HFFc6 (cell line): ENCODE data around the gene WDR1. TPM values are rescaled to one million over a fixed set of nuclear protein-coding genes. Genes with fewer than 3 reads are reported as not detected.

Source experiments
- DNase-seq: peaks from one replicate; pipeline ENCODE4 v3.0.0-alpha.2; 2018
- H3K27ac Mint-ChIP-seq: 2 replicates; pipeline ENCODE4 v1.8.0; 2020; ENCODE audit warnings: mild to moderate bottlenecking, mixed read lengths
- H3K27me3 Mint-ChIP-seq: 2 replicates; pipeline ENCODE4 v1.8.0; 2021; ENCODE audit warnings: mild to moderate bottlenecking, moderate library complexity, mixed read lengths; ENCODE audit not compliant: insufficient read depth
- H3K36me3 Mint-ChIP-seq: 2 replicates; pipeline ENCODE4 v1.8.0; 2021; ENCODE audit warnings: low read depth, mixed read lengths
- H3K4me1 Mint-ChIP-seq: 2 replicates; pipeline ENCODE4 v1.8.0; 2020; ENCODE audit warnings: low read depth, mixed read lengths
- H3K4me3 Mint-ChIP-seq: 2 replicates; pipeline ENCODE4 v1.8.0; 2020; ENCODE audit warnings: mild to moderate bottlenecking, moderate library complexity, mixed read lengths
- H3K9me3 Mint-ChIP-seq: 2 replicates; pipeline ENCODE4 v1.8.0; 2020; ENCODE audit warnings: mild to moderate bottlenecking, mixed read lengths
- total RNA-seq, 6 experiments: library from RNA; stranded (reverse); fragmentation: NEBNext Ultra II Directional; extraction: Animal tissue kit (Norgen Biotek cat#: 25700); gene quantifications; 2 replicates in 1 of 6; 3 replicates in 5 of 6; pipeline ENCODE4 v1.2.3, GENCODE V29; 2021
- TF ChIP-seq, protein P1 (sequence below): fragments of 200-600 bp; sonication (generic); IDR thresholded peaks from 2 replicates; pipeline ENCODE4 v1.5.0; 2021; ENCODE audit warnings: antibody characterized with exemption, mild to moderate bottlenecking

WDR1 gene
- total RNA-seq, 6 experiments from 2014 or later = 720 to 838 (median 782) TPM

DNA sequence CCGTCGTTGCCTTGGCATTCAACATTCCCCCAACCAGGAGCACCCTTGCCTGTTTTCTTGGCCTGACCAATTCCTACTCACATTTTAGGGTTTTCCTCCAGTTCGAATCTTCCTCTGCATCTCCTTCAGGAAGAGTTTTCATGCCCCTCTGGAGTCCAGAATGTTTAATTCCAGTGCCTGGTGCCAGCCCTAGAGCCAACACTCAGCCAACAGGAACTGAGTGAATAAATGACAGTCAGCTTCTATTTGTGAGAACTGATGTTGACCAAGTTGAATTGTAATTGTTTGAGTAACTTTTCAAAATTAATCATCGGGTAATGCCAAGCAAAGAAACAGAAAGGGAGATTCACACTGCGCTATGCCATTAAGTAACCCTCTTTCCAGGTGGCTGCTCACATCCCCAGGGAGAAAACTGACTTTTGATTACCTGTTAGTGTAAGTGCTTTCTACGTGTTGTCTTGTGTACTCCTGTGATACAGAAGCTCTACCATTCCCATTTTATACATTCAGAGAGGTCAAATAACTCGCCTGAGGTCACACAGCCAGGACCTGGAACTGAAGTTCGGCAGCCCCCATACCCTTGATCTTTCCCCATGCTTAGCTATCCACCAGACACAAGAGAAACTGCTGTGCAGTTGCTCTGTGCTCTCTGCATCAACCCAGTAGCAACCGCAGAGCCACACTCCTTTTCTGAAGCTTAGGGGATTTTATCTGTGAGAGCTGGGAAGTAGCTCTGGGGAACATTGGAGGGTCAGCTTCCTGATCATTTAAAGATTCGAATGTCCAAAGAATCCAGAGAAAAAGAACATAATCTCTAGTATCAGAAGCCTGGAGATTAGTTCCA, 76.3 kb downstream of the WDR1 start:
- Mint-ChIP-seq H3K27ac (no peak overlapping the region), H3K36me3 (peaks cover 9% of the 10 kb centered on the region), H3K4me3 (no peak overlapping the region), H3K27me3 (peaks cover 7% of the 10 kb centered on the region), H3K4me1 (no peaks in the 10 kb centered on the region; the same call in 1 of the 2 replicates), H3K9me3 (peaks cover 12% of the 10 kb centered on the region)
- DNase-seq = no peak
- TF ChIP-seq, protein P1, sequence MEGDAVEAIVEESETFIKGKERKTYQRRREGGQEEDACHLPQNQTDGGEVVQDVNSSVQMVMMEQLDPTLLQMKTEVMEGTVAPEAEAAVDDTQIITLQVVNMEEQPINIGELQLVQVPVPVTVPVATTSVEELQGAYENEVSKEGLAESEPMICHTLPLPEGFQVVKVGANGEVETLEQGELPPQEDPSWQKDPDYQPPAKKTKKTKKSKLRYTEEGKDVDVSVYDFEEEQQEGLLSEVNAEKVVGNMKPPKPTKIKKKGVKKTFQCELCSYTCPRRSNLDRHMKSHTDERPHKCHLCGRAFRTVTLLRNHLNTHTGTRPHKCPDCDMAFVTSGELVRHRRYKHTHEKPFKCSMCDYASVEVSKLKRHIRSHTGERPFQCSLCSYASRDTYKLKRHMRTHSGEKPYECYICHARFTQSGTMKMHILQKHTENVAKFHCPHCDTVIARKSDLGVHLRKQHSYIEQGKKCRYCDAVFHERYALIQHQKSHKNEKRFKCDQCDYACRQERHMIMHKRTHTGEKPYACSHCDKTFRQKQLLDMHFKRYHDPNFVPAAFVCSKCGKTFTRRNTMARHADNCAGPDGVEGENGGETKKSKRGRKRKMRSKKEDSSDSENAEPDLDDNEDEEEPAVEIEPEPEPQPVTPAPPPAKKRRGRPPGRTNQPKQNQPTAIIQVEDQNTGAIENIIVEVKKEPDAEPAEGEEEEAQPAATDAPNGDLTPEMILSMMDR = no peak

DNA sequence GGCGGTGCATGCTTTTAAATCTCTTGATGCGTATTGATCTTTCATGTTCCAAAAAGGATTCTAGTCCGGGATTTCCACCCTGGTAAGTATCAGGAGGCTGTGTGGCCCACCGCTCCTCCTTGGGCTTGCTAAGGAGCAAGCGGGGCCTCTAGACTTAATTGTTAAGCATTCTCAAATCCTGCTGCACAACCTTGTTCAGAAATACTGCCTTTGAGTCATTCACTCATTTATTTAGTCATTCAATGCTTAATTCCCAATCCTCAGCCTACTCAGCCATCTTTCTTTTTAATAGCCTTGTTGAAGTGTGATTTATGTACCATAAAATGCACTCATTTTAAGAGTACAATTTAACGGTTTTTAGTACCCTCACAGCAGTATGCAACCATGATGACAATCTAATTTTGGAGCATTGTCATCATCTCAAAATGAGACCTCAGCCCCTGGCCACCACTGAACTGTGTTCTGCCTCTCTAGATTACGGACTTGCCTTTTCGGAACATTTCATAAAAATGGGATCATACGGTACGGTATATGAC, 79.7 kb downstream of the WDR1 start:
- H3K36me3 Mint-ChIP-seq = no peaks in the 10 kb centered on the region
- peaks cover 21% of the 10 kb centered on the region for H3K4me1 Mint-ChIP-seq

GRCh38 chr4:10035130-10035529, 81.5 kb downstream of the WDR1 start:
- Mint-ChIP-seq H3K27me3 (peaks cover 7% of the 10 kb centered on the region), H3K4me3 (no peak overlapping the region), H3K27ac (no peak overlapping the region), H3K9me3 (no peaks in the 10 kb centered on the region), H3K36me3 (no peaks in the 10 kb centered on the region), H3K4me1 (peaks cover 21% of the 10 kb centered on the region)
- DNase-seq = no peak
- TF ChIP-seq, protein P1 = peak; percentile 12; the same call in 1 of the 2 replicates

More for the DNA sequence above, 79.7 kb downstream of the WDR1 start:
- H3K27ac Mint-ChIP-seq = no peak overlapping the region
- H3K27me3 Mint-ChIP-seq = peaks cover 7% of the 10 kb centered on the region
- no peak for DNase-seq
- TF ChIP-seq, protein P1 = no peak
- H3K4me3 Mint-ChIP-seq = no peak overlapping the region
- H3K9me3 Mint-ChIP-seq = no peaks in the 10 kb centered on the region

GRCh38 chr4:10034612-10035104, 81.9 kb downstream of the WDR1 start:
- H3K9me3 Mint-ChIP-seq = no peaks in the 10 kb centered on the region
- TF ChIP-seq, protein P1 = no peak
- no peaks in the 10 kb centered on the region for H3K36me3 Mint-ChIP-seq
- no peak for DNase-seq
- H3K4me1 Mint-ChIP-seq = peaks cover 21% of the 10 kb centered on the region
- H3K4me3 Mint-ChIP-seq = no peak overlapping the region
- peaks cover 5% of the 10 kb centered on the region for H3K27me3 Mint-ChIP-seq
- H3K27ac Mint-ChIP-seq = no peak overlapping the region

- H3K9me3 Mint-ChIP-seq = no peaks in the 10 kb centered on the region
- TF ChIP-seq, protein P1 = no peak
- H3K4me1 Mint-ChIP-seq = peaks cover 21% of the 10 kb centered on the region
- DNase-seq = no peak
- H3K4me3 Mint-ChIP-seq = peak overlapping the region; percentile 53
- no peak overlapping the region for H3K27ac Mint-ChIP-seq
- no peaks in the 10 kb centered on the region for H3K36me3 Mint-ChIP-seq
- peaks cover 1% of the 10 kb centered on the region for H3K27me3 Mint-ChIP-seq
These were observed 82.5 kb downstream of the WDR1 start for GRCh38 chr4:10034136-10034535.
